IMR-90 (cell line): ENCODE results near the gene GATA2. TPM values are rescaled to one million over a fixed set of nuclear protein-coding genes. Genes with fewer than 3 reads are reported as not detected.

Source experiments
- ATAC-seq: fragments of 200-7000 bp; cut with Tn5 transposase; 2 replicates; pipeline ENCODE4 v1.9.1; 2020; ENCODE audit warnings: low read depth, mild to moderate bottlenecking, moderate library complexity
- BruUV-seq: library from RNA; stranded (reverse); fragments of 400-500 nt; replicated peaks from 2 replicates; lab custom pipeline; 2021; lab: Mats Ljungman, UMichigan
- CTCF ChIA-PET: fragments of 300-600 bp; formaldehyde crosslinking; extraction: SDS; loops from one replicate; lab custom pipeline; 2021; ENCODE audit warnings: antibody characterized with exemption; lab: Yijun Ruan, JAX
- POLR2A ChIA-PET: fragments of 300-600 bp; sonication (Branson Sonifier 250); formaldehyde crosslinking; loops from one replicate; lab custom pipeline; 2022; ENCODE audit warnings: antibody characterized with exemption; ENCODE audit not compliant: unreplicated experiment; lab: Charles Lee
- DNase-seq: peaks from one replicate; pipeline ENCODE4 v3.0.0; 2013
- H2AFZ ChIP-seq: replicated peaks from 2 replicates; pipeline ENCODE3; 2013; ENCODE audit warnings: low read length, mild to moderate bottlenecking; ENCODE audit not compliant: poor library complexity
- H2AK5ac ChIP-seq: 2 replicates; pipeline ENCODE4 v1.6.1; 2013; ENCODE audit warnings: low read depth, low read length, inconsistent platforms
- H2AK9ac ChIP-seq: replicated peaks from 2 replicates; pipeline ENCODE3; 2013; ENCODE audit warnings: mild to moderate bottlenecking, low read depth, low read length, moderate library complexity; ENCODE audit not compliant: poor library complexity
- H2BK120ac ChIP-seq: 2 replicates; pipeline ENCODE4 v1.6.1; 2013; ENCODE audit warnings: low read depth, low read length, inconsistent platforms
- H2BK15ac ChIP-seq: 3 replicates; pipeline ENCODE4 v1.6.1; 2013; ENCODE audit warnings: low read depth, low read length, inconsistent platforms
- H2BK20ac ChIP-seq: 2 replicates; pipeline ENCODE4 v1.6.1; 2013; ENCODE audit warnings: low read depth, mild to moderate bottlenecking, inconsistent platforms, low read length, moderate library complexity
- H2BK5ac ChIP-seq: 2 replicates; pipeline ENCODE4 v1.6.1; 2013; ENCODE audit warnings: mild to moderate bottlenecking, low read depth, low read length, inconsistent platforms; ENCODE audit not compliant: poor library complexity, severe bottlenecking
- H3K14ac ChIP-seq: replicated peaks from 2 replicates; pipeline ENCODE4 v1.6.1; 2013; ENCODE audit warnings: low read depth, low read length, inconsistent platforms
- H3K18ac ChIP-seq: 2 replicates; pipeline ENCODE4 v1.6.1; 2013; ENCODE audit warnings: low read depth, low read length, control low read depth
- H3K23ac ChIP-seq: 2 replicates; pipeline ENCODE4 v1.6.1; 2013; ENCODE audit warnings: low read depth, low read length, inconsistent platforms
- H3K27ac ChIP-seq: 2 replicates; pipeline ENCODE4 v1.5.1; 2013; ENCODE audit warnings: mild to moderate bottlenecking, control low read depth, low read length; ENCODE audit not compliant: insufficient read depth
- H3K27me3 ChIP-seq: 2 replicates; pipeline ENCODE4 v1.6.1; 2013; ENCODE audit warnings: low read length; ENCODE audit not compliant: control insufficient read depth, insufficient read depth
- H3K36me3 ChIP-seq: 2 replicates; pipeline ENCODE4 v1.6.1; 2013; ENCODE audit warnings: low read length, mixed read lengths; ENCODE audit not compliant: control insufficient read depth, insufficient read depth
- H3K4ac ChIP-seq: 2 replicates; pipeline ENCODE4 v1.6.1; 2013; ENCODE audit warnings: low read depth, low read length, inconsistent platforms
- H3K4me1 ChIP-seq: 2 replicates; pipeline ENCODE4 v1.6.1; 2013; ENCODE audit warnings: low read length, mixed read lengths; ENCODE audit not compliant: control insufficient read depth, insufficient read depth
- H3K4me2 ChIP-seq: 2 replicates; pipeline ENCODE4 v1.6.1; 2013; ENCODE audit warnings: low read depth, mild to moderate bottlenecking, control low read depth, low read length, moderate library complexity
- H3K4me3 ChIP-seq: 2 replicates; pipeline ENCODE4 v1.5.1; 2013; ENCODE audit warnings: low read depth, mild to moderate bottlenecking, control low read depth, low read length, moderate library complexity; ENCODE audit not compliant: insufficient read depth
- H3K56ac ChIP-seq: 2 replicates; pipeline ENCODE4 v1.6.1; 2013; ENCODE audit warnings: low read length, inconsistent platforms; ENCODE audit not compliant: insufficient read depth; ENCODE audit errors: extremely low read depth
- H3K79me1 ChIP-seq, 2 experiments: 2 replicates each; pipeline ENCODE4 v1.6.1; 2013; ENCODE audit warnings: low read length in 2 of 2, inconsistent platforms in 1 of 2, low read depth in 1 of 2
- H3K9ac ChIP-seq: 2 replicates; pipeline ENCODE4 v1.6.1; 2013; ENCODE audit warnings: low read depth, low read length, control low read depth
- H3K9me1 ChIP-seq: 2 replicates; pipeline ENCODE4 v1.6.1; 2013; ENCODE audit warnings: low read length, inconsistent platforms; ENCODE audit not compliant: insufficient read depth
- H3K9me3 ChIP-seq: 2 replicates; pipeline ENCODE4 v1.6.1; 2013; ENCODE audit warnings: low read length; ENCODE audit not compliant: control insufficient read depth, insufficient read depth
- H4K20me1 ChIP-seq: 2 replicates; pipeline ENCODE4 v1.6.1; 2013; ENCODE audit warnings: low read length, inconsistent platforms; ENCODE audit not compliant: insufficient read depth
- H4K5ac ChIP-seq: 2 replicates; pipeline ENCODE4 v1.6.1; 2013; ENCODE audit warnings: mild to moderate bottlenecking, low read depth, low read length, control low read depth
- H4K8ac ChIP-seq, 2 experiments: 2 replicates each; pipeline ENCODE4 v1.6.1; 2013; ENCODE audit warnings: low read depth in 2 of 2, low read length in 2 of 2, control low read depth in 1 of 2, inconsistent platforms in 1 of 2
- H4K91ac ChIP-seq: 2 replicates; pipeline ENCODE4 v1.6.1; 2013; ENCODE audit warnings: low read depth, low read length, inconsistent platforms; ENCODE audit not compliant: insufficient read depth
- CEBPB ChIP-seq: IDR thresholded peaks from 2 replicates; pipeline ENCODE4 v1.6.1; 2012; ENCODE audit warnings: low read depth, low read length, improper control_type of control experiment
- MXI1 ChIP-seq: IDR thresholded peaks from 2 replicates; pipeline ENCODE4 v1.6.1; 2012; ENCODE audit warnings: low read depth, mild to moderate bottlenecking, low read length, moderate library complexity, borderline replicate concordance
- RAD21 ChIP-seq: IDR thresholded peaks from 2 replicates; pipeline ENCODE4 v1.6.1; 2012; ENCODE audit warnings: low read length, improper control_type of control experiment
- RFX5 ChIP-seq: IDR thresholded peaks from 2 replicates; pipeline ENCODE4 v1.8.0; 2012; ENCODE audit warnings: low read depth, mild to moderate bottlenecking, low read length, moderate library complexity
- SMC3 ChIP-seq: fragments of 150-350 bp; IDR thresholded peaks from 2 replicates; pipeline ENCODE4 v1.6.1; 2016; ENCODE audit warnings: low read depth, mild to moderate bottlenecking, antibody characterized with exemption, low read length, moderate library complexity
- WGBS, 2 experiments: methylation state at CpG; one replicate each; pipeline versions ENCODE4 v1.1.5 to v1.1.7; 2013; ENCODE audit warnings: missing lambda C conversion rate in 2 of 2; ENCODE audit not compliant: insufficient read length in 1 of 2; ENCODE audit errors: extremely low coverage in 2 of 2; 5-methylcytosine and 5-hydroxymethylcytosine counted together
- dilution Hi-C: fragments of 300-500 bp; cut with HindIII; formaldehyde crosslinking; loops from one replicate; pipeline ENCODE4 v1.14.3; 2018; ENCODE audit warnings: low sequenced_read_pairs; ENCODE audit not compliant: unreplicated experiment
- in situ Hi-C: fragments of 300-500 bp; cut with MboI; formaldehyde crosslinking; loops from 3 replicates; pipeline ENCODE4 v1.14.3; 2019; ENCODE audit warnings: low sequenced_read_pairs, inconsistent platforms, mixed read lengths
- intact Hi-C: fragments of 100-400 bp; cut with micrococcal nuclease; formaldehyde crosslinking; loops from 2 replicates; pipeline ENCODE4 v1.10.0; 2022
- polyA plus RNA-seq, 3 experiments: library from polyadenylated mRNA; depleted of rRNA; stranded (reverse); fragments of >200 nt; gene quantifications; 2 replicates each; pipeline ENCODE4 v1.2.3, GENCODE V29; 2012; ENCODE audit warnings: low replicate concordance in 1 of 3
- total RNA-seq: library from RNA; depleted of rRNA; stranded (reverse); fragments of >200 nt; gene quantifications from 2 replicates; pipeline ENCODE4 v1.2.3, GENCODE V29; 2012

The GATA2 gene
- total and polyA plus RNA-seq, 2 of the 4 experiments (the other 2 are of a cell fraction), result 2.2 to 13.5 TPM

- no peak for TF ChIP-seq RFX5
- TF ChIP-seq RAD21, result no peak
- TF ChIP-seq MXI1, result no peak
- TF ChIP-seq SMC3, result no peak
- no peak for TF ChIP-seq CEBPB
- H3K4ac ChIP-seq, result no peak within 1 kb of the TSS
- no peak within 1 kb of the TSS for H4K5ac ChIP-seq
- dilution Hi-C loops, result no loop called here
- H3K9me3 ChIP-seq, result peaks cover 7% of the 10 kb centered on the region
- no peaks in the 10 kb centered on the region for H4K20me1 ChIP-seq
- no TSS peak for BruUV-seq
- CTCF ChIA-PET, result no interaction called here
- no peak within 1 kb of the TSS for H3K14ac ChIP-seq
- H2BK120ac ChIP-seq, result no peak within 1 kb of the TSS
- H3K4me3 ChIP-seq, result no peak within 1 kb of the TSS
- no peak within 1 kb of the TSS for H2AK5ac ChIP-seq
- no peak for DNase-seq
- no peak for ATAC-seq
- H4K91ac ChIP-seq, result no peak within 1 kb of the TSS
- H3K4me2 ChIP-seq, result no peak within 1 kb of the TSS
- no peak within 1 kb of the TSS for H3K9ac ChIP-seq
- H3K56ac ChIP-seq, result no peak within 1 kb of the TSS
- no peaks in the 10 kb centered on the region for H3K36me3 ChIP-seq
- no peak within 1 kb of the TSS for H3K18ac ChIP-seq
- H3K27ac ChIP-seq, result no peak within 1 kb of the TSS
- no peak within 1 kb of the TSS for H3K23ac ChIP-seq
- peak within 1 kb of the TSS; percentile 21 for H2AFZ ChIP-seq
- peaks cover 4% of the 10 kb centered on the region; the same call in 1 of the 2 replicates for H3K9me1 ChIP-seq
- no peak within 1 kb of the TSS for H2BK5ac ChIP-seq
- intact Hi-C loops, result no loop called here
- in situ Hi-C loops, result no loop called here
- H2AK9ac ChIP-seq, result no peak within 1 kb of the TSS
- no peak within 1 kb of the TSS for H2BK15ac ChIP-seq
- WGBS, 2 experiments, result 74% methylated on average over 9 of the region's 14 CpGs; no CpG with 5 or more reads in 1 of the 2 experiments
- no peak within 1 kb of the TSS for H2BK20ac ChIP-seq
- H4K8ac ChIP-seq, result no peak within 1 kb of the TSS
- no peaks in the 10 kb centered on the region for H3K79me1 ChIP-seq
- peaks cover 73% of the 10 kb centered on the region for H3K27me3 ChIP-seq
- no peaks in the 10 kb centered on the region for H3K4me1 ChIP-seq
- POLR2A ChIA-PET, result no interaction called here
Measured at GRCh38 chr3:128466840-128467541, 26.0 kb downstream of the GATA2 start, which contains the start of gene DNAJB8. Gene DNAJB8 (minus strand): TSS chr3:128466890. CDS start chr3:128463245, 3,645 bp downstream.
